IMR-90 (cell line): ENCODE data around the gene SH3RF2. TPM values are rescaled to one million over a fixed set of nuclear protein-coding genes. Genes with fewer than 3 reads are reported as not detected.

Experiments used
- ATAC-seq: fragments of 200-7000 bp; cut with Tn5 transposase; 2 replicates; pipeline ENCODE4 v1.9.1; 2020; ENCODE audit warnings: low read depth, mild to moderate bottlenecking, moderate library complexity
- BruUV-seq: library from RNA; stranded (reverse); fragments of 400-500 nt; replicated peaks from 2 replicates; lab custom pipeline; 2021; lab: Mats Ljungman, UMichigan
- CTCF ChIA-PET: fragments of 300-600 bp; formaldehyde crosslinking; extraction: SDS; loops from one replicate; lab custom pipeline; 2021; ENCODE audit warnings: antibody characterized with exemption; lab: Yijun Ruan, JAX
- POLR2A ChIA-PET: fragments of 300-600 bp; sonication (Branson Sonifier 250); formaldehyde crosslinking; loops from one replicate; lab custom pipeline; 2022; ENCODE audit warnings: antibody characterized with exemption; ENCODE audit not compliant: unreplicated experiment; lab: Charles Lee
- DNase-seq: peaks from one replicate; pipeline ENCODE4 v3.0.0; 2013
- H2AFZ ChIP-seq: replicated peaks from 2 replicates; pipeline ENCODE3; 2013; ENCODE audit warnings: low read length, mild to moderate bottlenecking; ENCODE audit not compliant: poor library complexity
- H2AK5ac ChIP-seq: 2 replicates; pipeline ENCODE4 v1.6.1; 2013; ENCODE audit warnings: low read depth, low read length, inconsistent platforms
- H2AK9ac ChIP-seq: replicated peaks from 2 replicates; pipeline ENCODE3; 2013; ENCODE audit warnings: mild to moderate bottlenecking, low read depth, low read length, moderate library complexity; ENCODE audit not compliant: poor library complexity
- H2BK120ac ChIP-seq: 2 replicates; pipeline ENCODE4 v1.6.1; 2013; ENCODE audit warnings: low read depth, low read length, inconsistent platforms
- H2BK15ac ChIP-seq: 3 replicates; pipeline ENCODE4 v1.6.1; 2013; ENCODE audit warnings: low read depth, low read length, inconsistent platforms
- H2BK20ac ChIP-seq: 2 replicates; pipeline ENCODE4 v1.6.1; 2013; ENCODE audit warnings: low read depth, mild to moderate bottlenecking, inconsistent platforms, low read length, moderate library complexity
- H2BK5ac ChIP-seq: 2 replicates; pipeline ENCODE4 v1.6.1; 2013; ENCODE audit warnings: mild to moderate bottlenecking, low read depth, low read length, inconsistent platforms; ENCODE audit not compliant: poor library complexity, severe bottlenecking
- H3K14ac ChIP-seq: replicated peaks from 2 replicates; pipeline ENCODE4 v1.6.1; 2013; ENCODE audit warnings: low read depth, low read length, inconsistent platforms
- H3K18ac ChIP-seq: 2 replicates; pipeline ENCODE4 v1.6.1; 2013; ENCODE audit warnings: low read depth, low read length, control low read depth
- H3K23ac ChIP-seq: 2 replicates; pipeline ENCODE4 v1.6.1; 2013; ENCODE audit warnings: low read depth, low read length, inconsistent platforms
- H3K27ac ChIP-seq: 2 replicates; pipeline ENCODE4 v1.5.1; 2013; ENCODE audit warnings: mild to moderate bottlenecking, control low read depth, low read length; ENCODE audit not compliant: insufficient read depth
- H3K27me3 ChIP-seq: 2 replicates; pipeline ENCODE4 v1.6.1; 2013; ENCODE audit warnings: low read length; ENCODE audit not compliant: control insufficient read depth, insufficient read depth
- H3K36me3 ChIP-seq: 2 replicates; pipeline ENCODE4 v1.6.1; 2013; ENCODE audit warnings: low read length, mixed read lengths; ENCODE audit not compliant: control insufficient read depth, insufficient read depth
- H3K4ac ChIP-seq: 2 replicates; pipeline ENCODE4 v1.6.1; 2013; ENCODE audit warnings: low read depth, low read length, inconsistent platforms
- H3K4me1 ChIP-seq: 2 replicates; pipeline ENCODE4 v1.6.1; 2013; ENCODE audit warnings: low read length, mixed read lengths; ENCODE audit not compliant: control insufficient read depth, insufficient read depth
- H3K4me2 ChIP-seq: 2 replicates; pipeline ENCODE4 v1.6.1; 2013; ENCODE audit warnings: low read depth, mild to moderate bottlenecking, control low read depth, low read length, moderate library complexity
- H3K4me3 ChIP-seq: 2 replicates; pipeline ENCODE4 v1.5.1; 2013; ENCODE audit warnings: low read depth, mild to moderate bottlenecking, control low read depth, low read length, moderate library complexity; ENCODE audit not compliant: insufficient read depth
- H3K56ac ChIP-seq: 2 replicates; pipeline ENCODE4 v1.6.1; 2013; ENCODE audit warnings: low read length, inconsistent platforms; ENCODE audit not compliant: insufficient read depth; ENCODE audit errors: extremely low read depth
- H3K79me1 ChIP-seq, 2 experiments: 2 replicates each; pipeline ENCODE4 v1.6.1; 2013; ENCODE audit warnings: low read length in 2 of 2, inconsistent platforms in 1 of 2, low read depth in 1 of 2
- H3K9ac ChIP-seq: 2 replicates; pipeline ENCODE4 v1.6.1; 2013; ENCODE audit warnings: low read depth, low read length, control low read depth
- H3K9me1 ChIP-seq: 2 replicates; pipeline ENCODE4 v1.6.1; 2013; ENCODE audit warnings: low read length, inconsistent platforms; ENCODE audit not compliant: insufficient read depth
- H3K9me3 ChIP-seq: 2 replicates; pipeline ENCODE4 v1.6.1; 2013; ENCODE audit warnings: low read length; ENCODE audit not compliant: control insufficient read depth, insufficient read depth
- H4K20me1 ChIP-seq: 2 replicates; pipeline ENCODE4 v1.6.1; 2013; ENCODE audit warnings: low read length, inconsistent platforms; ENCODE audit not compliant: insufficient read depth
- H4K5ac ChIP-seq: 2 replicates; pipeline ENCODE4 v1.6.1; 2013; ENCODE audit warnings: mild to moderate bottlenecking, low read depth, low read length, control low read depth
- H4K8ac ChIP-seq, 2 experiments: 2 replicates each; pipeline ENCODE4 v1.6.1; 2013; ENCODE audit warnings: low read depth in 2 of 2, low read length in 2 of 2, control low read depth in 1 of 2, inconsistent platforms in 1 of 2
- H4K91ac ChIP-seq: 2 replicates; pipeline ENCODE4 v1.6.1; 2013; ENCODE audit warnings: low read depth, low read length, inconsistent platforms; ENCODE audit not compliant: insufficient read depth
- MAFK ChIP-seq: IDR thresholded peaks from 2 replicates; pipeline ENCODE4 v1.6.1; 2012; ENCODE audit warnings: low read depth, low read length, improper control_type of control experiment
- WGBS, 2 experiments: methylation state at CpG; one replicate each; pipeline versions ENCODE4 v1.1.5 to v1.1.7; 2013; ENCODE audit warnings: missing lambda C conversion rate in 2 of 2; ENCODE audit not compliant: insufficient read length in 1 of 2; ENCODE audit errors: extremely low coverage in 2 of 2; 5-methylcytosine and 5-hydroxymethylcytosine counted together
- dilution Hi-C: fragments of 300-500 bp; cut with HindIII; formaldehyde crosslinking; loops from one replicate; pipeline ENCODE4 v1.14.3; 2018; ENCODE audit warnings: low sequenced_read_pairs; ENCODE audit not compliant: unreplicated experiment
- in situ Hi-C: fragments of 300-500 bp; cut with MboI; formaldehyde crosslinking; loops from 3 replicates; pipeline ENCODE4 v1.14.3; 2019; ENCODE audit warnings: low sequenced_read_pairs, inconsistent platforms, mixed read lengths
- intact Hi-C: fragments of 100-400 bp; cut with micrococcal nuclease; formaldehyde crosslinking; loops from 2 replicates; pipeline ENCODE4 v1.10.0; 2022
- polyA plus RNA-seq, 3 experiments: library from polyadenylated mRNA; depleted of rRNA; stranded (reverse); fragments of >200 nt; gene quantifications; 2 replicates each; pipeline ENCODE4 v1.2.3, GENCODE V29; 2012; ENCODE audit warnings: low replicate concordance in 1 of 3
- total RNA-seq: library from RNA; depleted of rRNA; stranded (reverse); fragments of >200 nt; gene quantifications from 2 replicates; pipeline ENCODE4 v1.2.3, GENCODE V29; 2012
- TF ChIP-seq, protein P1 (sequence below): fragments of 150-350 bp; IDR thresholded peaks from 2 replicates; pipeline ENCODE4 v1.6.1; 2016; ENCODE audit warnings: low read depth, mild to moderate bottlenecking, low read length, moderate library complexity, borderline replicate concordance

Gene SH3RF2
- total and polyA plus RNA-seq, 2 of the 4 experiments (the other 2 are of a cell fraction): 1.3 to 1.7 TPM

- TF ChIP-seq, protein P1, sequence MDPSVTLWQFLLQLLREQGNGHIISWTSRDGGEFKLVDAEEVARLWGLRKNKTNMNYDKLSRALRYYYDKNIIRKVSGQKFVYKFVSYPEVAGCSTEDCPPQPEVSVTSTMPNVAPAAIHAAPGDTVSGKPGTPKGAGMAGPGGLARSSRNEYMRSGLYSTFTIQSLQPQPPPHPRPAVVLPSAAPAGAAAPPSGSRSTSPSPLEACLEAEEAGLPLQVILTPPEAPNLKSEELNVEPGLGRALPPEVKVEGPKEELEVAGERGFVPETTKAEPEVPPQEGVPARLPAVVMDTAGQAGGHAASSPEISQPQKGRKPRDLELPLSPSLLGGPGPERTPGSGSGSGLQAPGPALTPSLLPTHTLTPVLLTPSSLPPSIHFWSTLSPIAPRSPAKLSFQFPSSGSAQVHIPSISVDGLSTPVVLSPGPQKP: no peak
- TF ChIP-seq MAFK: peak; percentile 38; the same call in 1 of the 2 replicates
- no peak overlapping the region for H3K27ac ChIP-seq
- no peaks in the 10 kb centered on the region for H4K20me1 ChIP-seq
- no peak overlapping the region for H2AK5ac ChIP-seq
- H3K4me1 ChIP-seq: no peaks in the 10 kb centered on the region
- H4K8ac ChIP-seq: no peak overlapping the region
- H3K9ac ChIP-seq: no peak overlapping the region
- no peak overlapping the region for H3K18ac ChIP-seq
- no peak overlapping the region for H3K23ac ChIP-seq
- in situ Hi-C loops (no loop called here), intact Hi-C loops (no loop called here), dilution Hi-C loops (no loop called here)
- H3K14ac ChIP-seq: no peak overlapping the region
- no peak overlapping the region for H2BK120ac ChIP-seq
- WGBS, 2 experiments: no CpG with 5 or more reads among the region's 2 CpGs
- POLR2A ChIA-PET: no interaction called here
- H3K4me3 ChIP-seq: no peak overlapping the region
- no peaks in the 10 kb centered on the region for H3K79me1 ChIP-seq
- H2BK20ac ChIP-seq: no peak overlapping the region
- no peaks in the 10 kb centered on the region for H3K36me3 ChIP-seq
- ATAC-seq: no peak
- CTCF ChIA-PET: no interaction called here
- no peak overlapping the region for H2AFZ ChIP-seq
- H3K4ac ChIP-seq: no peak overlapping the region
- H2AK9ac ChIP-seq: no peak overlapping the region
- H4K91ac ChIP-seq: no peak overlapping the region
- H4K5ac ChIP-seq: no peak overlapping the region
- no peaks in the 10 kb centered on the region; the same call in 1 of the 2 replicates for H3K9me3 ChIP-seq
- BruUV-seq: no TSS peak
- peaks cover 4% of the 10 kb centered on the region for H3K27me3 ChIP-seq
- no peak overlapping the region for H2BK15ac ChIP-seq
- no peak overlapping the region for H3K56ac ChIP-seq
- no peak for DNase-seq
- no peaks in the 10 kb centered on the region for H3K9me1 ChIP-seq
- no peak overlapping the region for H3K4me2 ChIP-seq
- H2BK5ac ChIP-seq: no peak overlapping the region
Observed at GRCh38 chr5:145988993-145989392, 52.6 kb downstream of the SH3RF2 start.
